Activated naive CD4-positive, alpha-beta T cell treated with anti-CD3 and anti-CD28 coated beads for 36 hours (primary cell): ENCODE data around the gene STEAP4. TPM values are rescaled to one million over a fixed set of nuclear protein-coding genes. Genes with fewer than 3 reads are reported as not detected.
"Not testable (repeated sequence)": the region's sequence is repeated elsewhere in the genome, so short reads cannot be mapped to it uniquely, and the experiment has no call there.

Source experiments
- CTCF ChIA-PET: fragments of 350-600 bp; sonication (Branson Sonifier 250); formaldehyde crosslinking; loops from one replicate; lab custom pipeline; 2021; ENCODE audit warnings: antibody characterized with exemption; lab: Charles Lee
- DNase-seq: peaks from one replicate; pipeline ENCODE4 v3.0.0-alpha.2; 2020
- H3K27ac Mint-ChIP-seq: one replicate; pipeline ENCODE4 v1.8.0; 2021; ENCODE audit warnings: mild to moderate bottlenecking, mixed read lengths
- H3K27me3 Mint-ChIP-seq: one replicate; pipeline ENCODE4 v1.8.0; 2021; ENCODE audit warnings: low read depth, mixed read lengths
- H3K36me3 Mint-ChIP-seq: one replicate; pipeline ENCODE4 v1.8.0; 2021; ENCODE audit warnings: low read depth, mixed read lengths
- H3K4me1 Mint-ChIP-seq: one replicate; pipeline ENCODE4 v1.8.0; 2021; ENCODE audit warnings: low read depth, mixed read lengths
- H3K4me3 Mint-ChIP-seq: one replicate; pipeline ENCODE4 v1.8.0; 2021; ENCODE audit warnings: mild to moderate bottlenecking, moderate library complexity, mixed read lengths
- H3K9me3 Mint-ChIP-seq: one replicate; pipeline ENCODE4 v1.8.0; 2021; ENCODE audit warnings: mixed read lengths
- intact Hi-C: fragments of 100-400 bp; cut with micrococcal nuclease; formaldehyde crosslinking; loops from one replicate; pipeline ENCODE4 v1.15.1; 2023
- total RNA-seq, 2 experiments: library from RNA; stranded (reverse); gene quantifications; one replicate each; pipeline ENCODE4 v1.2.3, GENCODE V29; 2021

STEAP4 gene
- total RNA-seq, 2 experiments from 2014 or later: not detected

GRCh38 chr7:88289564-88290025 lies 17.1 kb downstream of the STEAP4 start:
- intact Hi-C loops: no loop called here
- peaks cover 2% of the 10 kb centered on the region for H3K4me1 Mint-ChIP-seq
- no peaks in the 10 kb centered on the region for H3K9me3 Mint-ChIP-seq
- H3K36me3 Mint-ChIP-seq: no peaks in the 10 kb centered on the region
- H3K4me3 Mint-ChIP-seq: no peak overlapping the region
- DNase-seq: no peak
- peaks cover 2% of the 10 kb centered on the region for H3K27me3 Mint-ChIP-seq
- no peak overlapping the region for H3K27ac Mint-ChIP-seq
- CTCF ChIA-PET: no interaction called here

GRCh38 chr7:88281749-88282148 lies 24.9 kb downstream of the STEAP4 start:
- CTCF ChIA-PET: no interaction called here
- intact Hi-C loops: no loop called here

GRCh38 chr7:88280801-88281200 lies 25.9 kb downstream of the STEAP4 start:
- CTCF ChIA-PET: no interaction called here
- no peaks in the 10 kb centered on the region for H3K4me1 Mint-ChIP-seq
- H3K9me3 Mint-ChIP-seq: no peaks in the 10 kb centered on the region
- H3K27me3 Mint-ChIP-seq: peaks cover 20% of the 10 kb centered on the region
- intact Hi-C loops: no loop called here
- H3K4me3 Mint-ChIP-seq: no peak overlapping the region
- H3K27ac Mint-ChIP-seq: no peak overlapping the region
- DNase-seq: no peak
- H3K36me3 Mint-ChIP-seq: no peaks in the 10 kb centered on the region

More at GRCh38 chr7:88281749-88282148, 24.9 kb downstream of the STEAP4 start:
- Mint-ChIP-seq H3K9me3 (no peaks in the 10 kb centered on the region), H3K4me3 (no peak overlapping the region), H3K27me3 (peaks cover 20% of the 10 kb centered on the region), H3K27ac (no peak overlapping the region), H3K36me3 (no peaks in the 10 kb centered on the region), H3K4me1 (no peaks in the 10 kb centered on the region)
- no peak for DNase-seq

- Mint-ChIP-seq H3K36me3 (no peaks in the 10 kb centered on the region), H3K27ac (no peak overlapping the region), H3K9me3 (no peaks in the 10 kb centered on the region), H3K4me1 (no peaks in the 10 kb centered on the region), H3K27me3 (peaks cover 18% of the 10 kb centered on the region), H3K4me3 (no peak overlapping the region)
- intact Hi-C loops: no loop called here
- DNase-seq: no peak
- CTCF ChIA-PET: no interaction called here
These were observed 27.4 kb downstream of the STEAP4 start for GRCh38 chr7:88279323-88279722.

- intact Hi-C loops: no loop called here
- Mint-ChIP-seq H3K36me3 (no peaks in the 10 kb centered on the region), H3K9me3 (no peaks in the 10 kb centered on the region), H3K27me3 (peaks cover 14% of the 10 kb centered on the region), H3K4me1 (no peaks in the 10 kb centered on the region), H3K4me3 (no peak overlapping the region), H3K27ac (no peak overlapping the region)
- no peak for DNase-seq
- CTCF ChIA-PET: no interaction called here
These were observed 27.8 kb downstream of the STEAP4 start for GRCh38 chr7:88278881-88279280.

GRCh38 chr7:88276605-88277153 lies 30.0 kb downstream of the STEAP4 start:
- peaks cover 4% of the 10 kb centered on the region for H3K27me3 Mint-ChIP-seq
- H3K4me1 Mint-ChIP-seq: no peaks in the 10 kb centered on the region
- H3K9me3 Mint-ChIP-seq: no peaks in the 10 kb centered on the region
- intact Hi-C loops: no loop called here
- H3K4me3 Mint-ChIP-seq: no peak overlapping the region
- DNase-seq: no peak
- CTCF ChIA-PET: no interaction called here
- H3K36me3 Mint-ChIP-seq: no peaks in the 10 kb centered on the region
- H3K27ac Mint-ChIP-seq: no peak overlapping the region

GRCh38 chr7:88274856-88275255 lies 31.8 kb downstream of the STEAP4 start:
- H3K4me3 Mint-ChIP-seq, H3K27ac Mint-ChIP-seq, H3K36me3 Mint-ChIP-seq, intact Hi-C loops, H3K9me3 Mint-ChIP-seq, CTCF ChIA-PET, DNase-seq, H3K27me3 Mint-ChIP-seq, H3K4me1 Mint-ChIP-seq: not testable (repeated sequence)

GRCh38 chr7:88269586-88269985 lies 37.1 kb downstream of the STEAP4 start:
- H3K27me3 Mint-ChIP-seq: peaks cover 4% of the 10 kb centered on the region
- H3K36me3 Mint-ChIP-seq: no peaks in the 10 kb centered on the region
- no peaks in the 10 kb centered on the region for H3K4me1 Mint-ChIP-seq
- no peak overlapping the region for H3K4me3 Mint-ChIP-seq
- DNase-seq: no peak
- H3K9me3 Mint-ChIP-seq: no peaks in the 10 kb centered on the region
- no peak overlapping the region for H3K27ac Mint-ChIP-seq
- CTCF ChIA-PET: no interaction called here
- intact Hi-C loops: no loop called here

- Mint-ChIP-seq H3K36me3 (no peaks in the 10 kb centered on the region), H3K4me1 (no peaks in the 10 kb centered on the region), H3K9me3 (no peaks in the 10 kb centered on the region), H3K27ac (no peak overlapping the region), H3K4me3 (no peak overlapping the region), H3K27me3 (peaks cover 5% of the 10 kb centered on the region)
- CTCF ChIA-PET: no interaction called here
- intact Hi-C loops: no loop called here
- DNase-seq: no peak
These were observed 37.8 kb downstream of the STEAP4 start for GRCh38 chr7:88268858-88269257.

GRCh38 chr7:88268051-88268450 lies 38.6 kb downstream of the STEAP4 start:
- no peak overlapping the region for H3K4me3 Mint-ChIP-seq
- H3K27ac Mint-ChIP-seq: no peak overlapping the region
- H3K9me3 Mint-ChIP-seq: no peaks in the 10 kb centered on the region
- no peak for DNase-seq
- no peaks in the 10 kb centered on the region for H3K4me1 Mint-ChIP-seq
- intact Hi-C loops: no loop called here
- CTCF ChIA-PET: no interaction called here
- H3K36me3 Mint-ChIP-seq: no peaks in the 10 kb centered on the region
- peaks cover 6% of the 10 kb centered on the region for H3K27me3 Mint-ChIP-seq

- DNase-seq: no peak
- intact Hi-C loops: no loop called here
- no peak overlapping the region for H3K4me3 Mint-ChIP-seq
- CTCF ChIA-PET: no interaction called here
- no peak overlapping the region for H3K27ac Mint-ChIP-seq
- H3K9me3 Mint-ChIP-seq: no peaks in the 10 kb centered on the region
- no peaks in the 10 kb centered on the region for H3K36me3 Mint-ChIP-seq
- no peaks in the 10 kb centered on the region for H3K4me1 Mint-ChIP-seq
- H3K27me3 Mint-ChIP-seq: peaks cover 6% of the 10 kb centered on the region
These were observed 39.3 kb downstream of the STEAP4 start for GRCh38 chr7:88267421-88267820.

- H3K27ac Mint-ChIP-seq, DNase-seq, H3K36me3 Mint-ChIP-seq, intact Hi-C loops, CTCF ChIA-PET, H3K4me3 Mint-ChIP-seq, H3K9me3 Mint-ChIP-seq, H3K27me3 Mint-ChIP-seq, H3K4me1 Mint-ChIP-seq: not testable (repeated sequence)
These were observed 41.7 kb downstream of the STEAP4 start for GRCh38 chr7:88264987-88265386.

GRCh38 chr7:88262562-88262961 lies 44.1 kb downstream of the STEAP4 start:
- Mint-ChIP-seq H3K9me3 (no peaks in the 10 kb centered on the region), H3K4me1 (no peaks in the 10 kb centered on the region), H3K36me3 (no peaks in the 10 kb centered on the region), H3K4me3 (no peak overlapping the region), H3K27me3 (peaks cover 14% of the 10 kb centered on the region), H3K27ac (no peak overlapping the region)
- intact Hi-C loops: no loop called here
- CTCF ChIA-PET: no interaction called here
- no peak for DNase-seq
